MM.1S (cell line): ENCODE measurements around the gene PLXDC2.

Experiments used
- DNase-seq: peaks from one replicate; pipeline ENCODE4 v3.0.0-alpha.2; 2015
- H2AFZ ChIP-seq: fragments of 300-600 bp; sonication (generic); 2 replicates; pipeline ENCODE4 v1.6.0; 2016; ENCODE audit warnings: antibody characterized with exemption, low read length
- H3F3A ChIP-seq: fragments of 300-600 bp; sonication (generic); 2 replicates; pipeline ENCODE4 v1.6.1; 2016; ENCODE audit warnings: mild to moderate bottlenecking, antibody characterized with exemption, low read length, moderate library complexity, mixed read lengths; ENCODE audit not compliant: insufficient read depth
- H3K27ac ChIP-seq: fragments of 300-600 bp; sonication (generic); 2 replicates; pipeline ENCODE4 v1.5.1; 2016; ENCODE audit warnings: mild to moderate bottlenecking, low read length
- H3K27me3 ChIP-seq: fragments of 300-600 bp; sonication (generic); replicated peaks from 2 replicates; pipeline ENCODE4 v1.6.0; 2016; ENCODE audit warnings: low read length; ENCODE audit not compliant: insufficient read depth
- H3K36me3 ChIP-seq: fragments of 300-600 bp; sonication (generic); replicated peaks from 2 replicates; pipeline ENCODE4 v1.6.1; 2016; ENCODE audit warnings: mild to moderate bottlenecking, low read length, mixed read lengths; ENCODE audit not compliant: insufficient read depth
- H3K4me1 ChIP-seq: fragments of 300-600 bp; sonication (generic); 2 replicates; pipeline ENCODE4 v1.6.1; 2016; ENCODE audit warnings: low read length, mixed read lengths
- H3K4me2 ChIP-seq: fragments of 300-600 bp; sonication (generic); 2 replicates; pipeline ENCODE4 v1.6.0; 2016; ENCODE audit warnings: low read depth, low read length
- H3K4me3 ChIP-seq: fragments of 300-600 bp; sonication (generic); 2 replicates; pipeline ENCODE4 v1.5.1; 2016; ENCODE audit warnings: low read length, mixed read lengths
- H3K79me2 ChIP-seq: fragments of 300-600 bp; sonication (generic); 2 replicates; pipeline ENCODE4 v1.6.1; 2016; ENCODE audit warnings: mixed run types, low read length, mixed read lengths
- H3K9ac ChIP-seq: fragments of 300-600 bp; sonication (generic); 2 replicates; pipeline ENCODE4 v1.6.1; 2016; ENCODE audit warnings: low read length, mixed read lengths
- H3K9me2 ChIP-seq: fragments of 300-600 bp; sonication (generic); replicated peaks from 2 replicates; pipeline ENCODE4 v1.6.1; 2016; ENCODE audit warnings: mild to moderate bottlenecking, low read length, mixed read lengths; ENCODE audit not compliant: insufficient read depth
- H3K9me3 ChIP-seq: fragments of 300-600 bp; sonication (generic); replicated peaks from 2 replicates; pipeline ENCODE4 v1.6.1; 2016; ENCODE audit warnings: mild to moderate bottlenecking, low read length, mixed read lengths; ENCODE audit not compliant: insufficient read depth
- H4K20me1 ChIP-seq: fragments of 300-600 bp; sonication (generic); 2 replicates; pipeline ENCODE4 v1.6.1; 2016; ENCODE audit warnings: mild to moderate bottlenecking, low read length, moderate library complexity, mixed read lengths; ENCODE audit not compliant: insufficient read depth
- EZH2 ChIP-seq: fragments of 300-600 bp; sonication (generic); optimal IDR thresholded peaks from 2 replicates; pipeline ENCODE3; 2017; ENCODE audit warnings: low read depth, mild to moderate bottlenecking, antibody characterized with exemption, low read length, mixed read lengths
- EZH2phosphoT487 ChIP-seq: fragments of 300-600 bp; sonication (generic); IDR thresholded peaks from 2 replicates; pipeline ENCODE4 v1.6.1; 2018; ENCODE audit warnings: antibody characterized with exemption, low read length
- TF ChIP-seq, protein P1 (sequence below): fragments of 300-600 bp; sonication (generic); IDR thresholded peaks from 2 replicates; pipeline ENCODE4 v1.5.1; 2016; ENCODE audit warnings: antibody characterized with exemption, low read length, mixed read lengths

PLXDC2 gene

DNA sequence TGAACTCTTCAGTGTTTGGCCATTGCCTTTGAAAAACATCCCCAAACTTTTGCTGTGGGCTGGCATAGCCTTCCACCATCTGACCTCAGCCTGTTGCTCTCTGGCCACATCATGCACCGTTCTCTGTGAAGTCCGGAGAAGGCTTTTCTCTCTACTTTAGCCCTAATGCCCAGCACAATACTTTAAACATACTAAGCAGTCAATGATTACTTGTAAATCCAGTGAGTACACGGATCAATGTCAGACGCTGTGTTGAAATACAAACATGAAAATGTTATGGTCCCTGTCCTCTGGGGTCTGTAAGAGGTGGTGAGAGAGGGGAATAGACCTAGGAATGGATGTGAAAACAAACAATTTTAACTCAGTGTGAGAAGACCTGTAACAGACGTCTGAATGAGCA, 297.9 kb downstream of the PLXDC2 start:
- no peaks in the 10 kb centered on the region for H3K79me2 ChIP-seq
- TF ChIP-seq, protein P1, sequence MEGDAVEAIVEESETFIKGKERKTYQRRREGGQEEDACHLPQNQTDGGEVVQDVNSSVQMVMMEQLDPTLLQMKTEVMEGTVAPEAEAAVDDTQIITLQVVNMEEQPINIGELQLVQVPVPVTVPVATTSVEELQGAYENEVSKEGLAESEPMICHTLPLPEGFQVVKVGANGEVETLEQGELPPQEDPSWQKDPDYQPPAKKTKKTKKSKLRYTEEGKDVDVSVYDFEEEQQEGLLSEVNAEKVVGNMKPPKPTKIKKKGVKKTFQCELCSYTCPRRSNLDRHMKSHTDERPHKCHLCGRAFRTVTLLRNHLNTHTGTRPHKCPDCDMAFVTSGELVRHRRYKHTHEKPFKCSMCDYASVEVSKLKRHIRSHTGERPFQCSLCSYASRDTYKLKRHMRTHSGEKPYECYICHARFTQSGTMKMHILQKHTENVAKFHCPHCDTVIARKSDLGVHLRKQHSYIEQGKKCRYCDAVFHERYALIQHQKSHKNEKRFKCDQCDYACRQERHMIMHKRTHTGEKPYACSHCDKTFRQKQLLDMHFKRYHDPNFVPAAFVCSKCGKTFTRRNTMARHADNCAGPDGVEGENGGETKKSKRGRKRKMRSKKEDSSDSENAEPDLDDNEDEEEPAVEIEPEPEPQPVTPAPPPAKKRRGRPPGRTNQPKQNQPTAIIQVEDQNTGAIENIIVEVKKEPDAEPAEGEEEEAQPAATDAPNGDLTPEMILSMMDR: no peak
- TF ChIP-seq EZH2 (no peak), EZH2phosphoT487 (no peak)
- H3K27ac ChIP-seq: no peak overlapping the region
- no peak overlapping the region for H2AFZ ChIP-seq
- H3K36me3 ChIP-seq: no peaks in the 10 kb centered on the region
- H3K9me2 ChIP-seq: no peaks in the 10 kb centered on the region
- no peaks in the 10 kb centered on the region for H4K20me1 ChIP-seq
- DNase-seq: no peak
- H3K27me3 ChIP-seq: no peaks in the 10 kb centered on the region
- H3K4me2 ChIP-seq: no peak overlapping the region
- no peaks in the 10 kb centered on the region for H3F3A ChIP-seq
- no peak overlapping the region for H3K9ac ChIP-seq
- H3K4me3 ChIP-seq: no peak overlapping the region
- no peaks in the 10 kb centered on the region for H3K9me3 ChIP-seq
- no peaks in the 10 kb centered on the region for H3K4me1 ChIP-seq

DNA sequence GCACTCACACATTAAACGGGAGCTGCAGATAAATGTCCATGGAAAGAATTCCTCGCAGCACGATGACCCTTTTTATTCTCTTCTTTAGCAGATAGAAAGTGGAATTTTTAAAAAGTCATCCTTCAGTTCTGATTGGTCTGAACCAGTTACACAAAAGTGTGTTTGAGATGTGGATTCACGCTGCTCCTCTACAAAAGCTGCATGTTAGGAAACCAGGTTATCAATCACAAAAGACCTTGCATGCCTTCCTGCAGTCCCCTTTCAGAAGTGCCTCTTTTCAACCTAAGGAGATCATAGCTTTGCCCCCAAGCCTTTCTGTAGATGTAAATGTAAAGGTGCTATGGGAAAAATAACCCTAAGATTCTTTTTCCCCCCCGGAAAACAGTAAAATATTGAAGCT, 299.7 kb downstream of the PLXDC2 start:
- Histone ChIP-seq H4K20me1 (no peaks in the 10 kb centered on the region), H3K79me2 (no peaks in the 10 kb centered on the region), H3K27ac (no peak overlapping the region), H3K4me2 (no peak overlapping the region), H3K36me3 (no peaks in the 10 kb centered on the region), H3F3A (no peaks in the 10 kb centered on the region), H3K27me3 (no peaks in the 10 kb centered on the region), H3K9me2 (no peaks in the 10 kb centered on the region), H3K9ac (no peak overlapping the region), H3K4me3 (no peak overlapping the region), H3K9me3 (no peaks in the 10 kb centered on the region), H3K4me1 (no peaks in the 10 kb centered on the region), H2AFZ (no peak overlapping the region)
- TF ChIP-seq EZH2: no peak
- no peak for TF ChIP-seq EZH2phosphoT487
- TF ChIP-seq, protein P1: no peak
- no peak for DNase-seq

DNA sequence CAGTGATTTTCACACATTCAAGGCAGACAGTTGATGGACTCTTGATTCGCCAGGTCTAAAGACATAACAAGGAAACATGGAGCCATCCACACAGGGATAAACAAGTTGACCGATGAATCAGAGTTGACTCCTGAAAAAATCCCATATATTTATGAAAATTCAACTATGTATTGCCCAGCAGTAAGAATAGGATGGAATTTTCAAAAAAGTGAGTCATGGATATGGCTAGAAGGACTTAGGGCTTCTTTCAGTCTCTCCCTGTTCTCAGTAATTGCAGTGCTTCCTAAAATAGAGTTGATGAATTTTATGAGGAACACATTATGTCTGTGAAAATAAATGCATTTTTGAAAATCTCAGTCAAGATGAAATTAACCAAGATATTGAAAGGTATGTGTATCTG, 301.2 kb downstream of the PLXDC2 start:
- no peak for DNase-seq
- Histone ChIP-seq H3K79me2 (no peaks in the 10 kb centered on the region), H2AFZ (no peak overlapping the region), H3K36me3 (no peaks in the 10 kb centered on the region), H3K27ac (no peak overlapping the region), H3K9me3 (no peaks in the 10 kb centered on the region), H3K9me2 (no peaks in the 10 kb centered on the region), H3K4me2 (no peak overlapping the region), H3K4me3 (no peak overlapping the region), H3K9ac (no peak overlapping the region), H3F3A (no peaks in the 10 kb centered on the region), H3K27me3 (no peaks in the 10 kb centered on the region), H4K20me1 (no peaks in the 10 kb centered on the region), H3K4me1 (no peaks in the 10 kb centered on the region)
- TF ChIP-seq, protein P1: no peak
- no peak for TF ChIP-seq EZH2
- no peak for TF ChIP-seq EZH2phosphoT487

DNA sequence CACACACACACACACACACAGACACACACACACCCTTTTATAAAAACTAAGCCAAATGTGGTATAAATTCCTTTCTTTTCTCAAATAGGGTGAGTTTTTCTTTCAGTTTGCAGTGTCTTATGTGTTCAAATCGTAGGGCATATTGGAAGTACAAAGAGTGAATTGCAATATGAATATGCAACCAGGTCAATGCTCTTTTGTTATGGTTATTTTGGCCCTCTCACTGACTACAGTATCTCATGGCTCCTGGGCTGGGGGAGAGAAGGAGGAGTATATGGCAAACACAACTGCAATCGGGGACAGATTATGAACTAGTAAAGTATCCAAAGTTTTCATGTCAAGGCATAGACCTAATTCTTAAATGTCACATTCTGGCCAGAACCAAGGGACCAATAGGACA, 301.9 kb downstream of the PLXDC2 start:
- no peak overlapping the region for H3K9ac ChIP-seq
- no peaks in the 10 kb centered on the region for H4K20me1 ChIP-seq
- H3K9me3 ChIP-seq: no peaks in the 10 kb centered on the region
- no peaks in the 10 kb centered on the region for H3K4me1 ChIP-seq
- H3K4me3 ChIP-seq: no peak overlapping the region
- no peaks in the 10 kb centered on the region for H3K27me3 ChIP-seq
- H3K79me2 ChIP-seq: no peaks in the 10 kb centered on the region
- no peak for TF ChIP-seq EZH2phosphoT487
- TF ChIP-seq, protein P1: no peak
- no peak for TF ChIP-seq EZH2
- no peaks in the 10 kb centered on the region for H3K9me2 ChIP-seq
- no peaks in the 10 kb centered on the region for H3F3A ChIP-seq
- no peak overlapping the region for H3K4me2 ChIP-seq
- DNase-seq: no peak
- no peak overlapping the region for H2AFZ ChIP-seq
- no peak overlapping the region for H3K27ac ChIP-seq
- H3K36me3 ChIP-seq: no peaks in the 10 kb centered on the region
